Measurements from ENCODE around the gene ZNF865. TPM values are rescaled to one million over a fixed set of nuclear protein-coding genes. Genes with fewer than 3 reads are reported as not detected.

ZNF865 gene
- total RNA-seq, 1 experiment from 2014 or later: 3.8 TPM

- DNase-seq (ENCODE audit: low read depth): peak; percentile 99
Observed at GRCh38 chr19:55605207-55605636, 225 bp upstream of the ZNF865 start.

GRCh38 chr19:55606471-55606787, 982 bp downstream of the ZNF865 start:
- no peak for DNase-seq (ENCODE audit: low read depth)

DNA sequence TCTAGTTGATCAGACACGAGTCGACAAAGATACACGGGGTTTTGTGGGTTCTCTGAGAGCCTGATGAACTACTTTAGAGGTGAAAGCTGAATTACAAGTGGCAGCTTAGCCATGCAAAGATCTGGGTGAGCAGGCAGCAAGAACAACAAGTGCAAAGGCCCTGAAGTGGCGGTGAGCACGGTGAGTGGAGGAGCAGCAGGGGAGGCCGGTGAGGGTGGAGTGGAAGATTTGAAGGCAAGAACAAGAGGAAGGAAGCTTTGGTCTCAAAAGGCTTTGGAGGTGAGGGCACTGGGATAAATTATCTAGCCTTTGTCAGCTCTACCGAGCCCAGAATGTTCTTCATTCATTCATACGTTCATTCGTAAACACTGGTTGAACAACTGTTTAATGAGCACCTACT, 1.4 kb downstream of the ZNF865 start:
- no peak for DNase-seq (ENCODE audit: low read depth)

- no peak for DNase-seq (ENCODE audit: low read depth)
Observed at GRCh38 chr19:55609326-55609725, 3.9 kb downstream of the ZNF865 start.

- DNase-seq (ENCODE audit: low read depth): no peak
Observed at GRCh38 chr19:55611300-55611982, 6.0 kb downstream of the ZNF865 start.

DNA sequence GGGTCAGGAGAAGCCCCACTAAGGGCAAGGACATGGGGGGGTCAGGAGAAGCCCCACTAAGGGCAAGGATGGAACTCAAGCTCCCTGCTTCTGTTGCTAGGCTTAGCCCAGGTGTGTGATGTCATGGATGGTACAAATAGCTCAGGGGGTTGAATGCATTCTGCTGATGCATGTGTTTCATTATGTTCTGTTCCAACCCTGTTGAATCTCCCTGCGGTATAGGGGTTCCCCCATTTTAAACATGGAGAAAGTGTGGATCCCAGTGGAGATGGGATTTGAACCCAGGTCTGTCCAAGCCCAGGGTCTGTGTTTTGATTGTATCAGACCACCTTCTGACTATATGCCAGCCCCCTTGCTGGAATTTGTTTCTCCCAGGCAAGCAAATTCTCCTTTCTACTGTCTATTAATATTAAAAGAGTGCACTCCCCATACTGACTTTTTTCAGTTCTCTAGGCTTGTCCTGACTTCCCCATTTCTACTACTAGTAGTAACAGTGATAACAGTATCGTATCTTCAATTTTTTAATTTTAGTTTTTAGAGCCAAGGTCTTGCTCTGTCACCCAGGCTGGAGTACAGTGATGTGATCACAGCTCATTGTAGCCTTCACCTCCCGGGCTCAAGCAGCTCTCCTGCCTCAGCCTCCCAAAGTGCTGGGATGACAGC, 6.7 kb downstream of the ZNF865 start:
- no peak for DNase-seq (ENCODE audit: low read depth)

- DNase-seq (ENCODE audit: low read depth): no peak
Observed at GRCh38 chr19:55613396-55613795, 7.9 kb downstream of the ZNF865 start.

GRCh38 chr19:55613930-55614710, 8.7 kb downstream of the ZNF865 start:
- DNase-seq (ENCODE audit: low read depth): no peak

GRCh38 chr19:55614711-55615542, 9.5 kb downstream of the ZNF865 start:
- DNase-seq (ENCODE audit: low read depth): no peak

DNA sequence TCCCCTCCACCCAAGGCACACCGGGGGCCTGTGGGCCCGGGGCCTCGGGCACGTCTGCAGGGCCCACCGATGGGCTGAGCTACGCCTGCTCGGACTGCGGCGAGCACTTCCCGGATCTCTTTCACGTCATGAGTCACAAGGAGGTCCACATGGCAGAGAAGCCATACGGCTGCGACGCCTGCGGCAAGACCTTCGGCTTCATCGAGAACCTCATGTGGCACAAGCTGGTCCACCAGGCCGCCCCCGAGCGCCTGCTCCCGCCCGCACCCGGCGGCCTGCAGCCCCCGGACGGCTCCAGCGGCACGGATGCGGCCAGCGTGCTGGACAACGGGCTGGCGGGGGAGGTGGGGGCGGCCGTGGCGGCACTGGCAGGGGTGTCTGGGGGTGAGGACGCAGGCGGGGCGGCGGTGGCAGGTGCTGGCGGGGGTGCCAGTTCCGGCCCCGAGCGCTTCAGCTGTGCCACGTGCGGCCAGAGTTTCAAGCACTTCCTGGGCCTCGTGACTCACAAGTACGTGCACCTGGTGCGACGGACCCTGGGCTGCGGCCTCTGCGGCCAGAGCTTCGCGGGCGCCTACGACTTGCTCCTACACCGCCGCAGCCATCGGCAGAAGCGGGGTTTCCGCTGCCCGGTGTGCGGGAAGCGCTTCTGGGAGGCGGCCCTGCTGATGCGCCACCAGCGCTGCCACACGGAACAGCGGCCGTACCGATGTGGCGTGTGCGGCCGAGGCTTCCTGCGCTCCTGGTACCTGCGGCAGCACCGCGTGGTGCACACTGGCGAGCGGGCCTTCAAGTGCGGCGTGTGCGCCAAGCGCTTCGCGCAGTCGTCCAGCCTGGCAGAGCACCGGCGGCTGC, 10.3 kb downstream of the ZNF865 start:
- no peak for DNase-seq (ENCODE audit: low read depth)

GRCh38 chr19:55616395-55616875, 11.0 kb downstream of the ZNF865 start:
- DNase-seq (ENCODE audit: low read depth): no peak

- peak; percentile 37 for DNase-seq (ENCODE audit: low read depth)
Observed at GRCh38 chr19:55617426-55617825, 12.0 kb downstream of the ZNF865 start.

GRCh38 chr19:55618426-55618825, 13.0 kb downstream of the ZNF865 start:
- no peak for DNase-seq (ENCODE audit: low read depth)

DNA sequence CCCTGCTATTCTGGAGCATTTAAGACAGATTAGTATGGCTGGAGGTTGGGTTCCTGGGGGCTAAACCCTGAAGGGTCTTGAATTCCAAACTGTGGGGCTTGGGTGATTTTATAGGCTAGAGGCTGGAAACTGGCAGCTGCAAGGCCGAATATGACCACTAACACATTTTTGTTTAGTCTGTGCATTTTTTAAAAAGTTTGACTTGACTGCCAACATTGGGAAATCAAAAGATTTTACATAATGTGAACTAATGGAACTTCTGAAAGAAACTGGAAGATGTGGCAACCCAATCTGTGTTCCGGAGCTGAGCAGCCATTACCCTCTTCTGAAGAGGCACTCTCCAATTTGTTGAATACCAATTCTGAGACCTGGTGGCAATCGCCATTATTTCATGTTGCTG, 13.8 kb downstream of the ZNF865 start:
- no peak for DNase-seq (ENCODE audit: low read depth)

GRCh38 chr19:55620410-55621204, 15.2 kb downstream of the ZNF865 start:
- DNase-seq (ENCODE audit: low read depth): no peak

DNA sequence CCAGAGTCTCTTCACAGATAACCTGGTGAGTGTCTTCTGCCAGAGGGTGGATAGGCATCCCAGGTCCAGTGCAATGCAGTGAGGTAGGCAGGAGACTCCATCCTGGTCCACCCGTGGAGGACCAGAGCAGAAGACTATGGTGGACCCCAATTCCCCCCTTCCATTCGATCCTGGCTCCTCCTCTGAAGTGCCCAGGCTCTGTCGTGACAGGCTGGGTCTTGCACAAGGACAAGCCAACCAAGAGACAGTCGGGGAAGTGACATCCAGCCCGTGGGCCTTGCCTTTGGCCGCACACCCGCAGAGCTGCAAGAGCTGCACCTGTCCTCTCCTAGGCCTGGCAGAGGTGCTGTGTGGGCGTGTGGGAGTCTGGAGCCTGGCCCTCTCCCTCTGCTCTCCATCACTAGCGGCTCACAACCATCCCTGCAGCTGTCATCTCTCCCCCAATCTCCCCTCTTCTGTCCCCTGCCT, 15.8 kb downstream of the ZNF865 start:
- no peak for DNase-seq (ENCODE audit: low read depth)

- no peak for DNase-seq (ENCODE audit: low read depth)
Observed at GRCh38 chr19:55621673-55622231, 16.3 kb downstream of the ZNF865 start.

GRCh38 chr19:55622242-55622969, 17.0 kb downstream of the ZNF865 start:
- no peak for DNase-seq (ENCODE audit: low read depth)

Data from HT1080 (cell line).